Measurements from ENCODE around the gene LRRC8E. TPM values are rescaled to one million over a fixed set of nuclear protein-coding genes. Genes with fewer than 3 reads are reported as not detected.

LRRC8E gene
- total and polyA plus RNA-seq, 10 of the 15 experiments (the other 5 are each of a cell fraction or from before 2014, with no cell fraction given), result 0.04 to 0.32 (median 0.25) TPM; not detected in 7

- Histone ChIP-seq H3K36me3 (ENCODE audit: control insufficient read depth in 2 of 2, insufficient read depth in 2 of 2, low read length in 1 of 2) (no peaks in the 10 kb centered on the region), H3K9me3 (replicated peaks; ENCODE audit: control insufficient read depth, insufficient read depth, low read length) (no peaks in the 10 kb centered on the region), H3K4me2 (ENCODE audit: control insufficient read depth, insufficient read depth) (no peak overlapping the region), H3K27me3 (replicated peaks in 1 of 2; ENCODE audit: control insufficient read depth in 2 of 2, insufficient read depth in 2 of 2, low read length in 1 of 2) (no peaks in the 10 kb centered on the region), H2AFZ (ENCODE audit: control insufficient read depth, low read depth, low read length) (no peak overlapping the region), H3K9ac (ENCODE audit: control insufficient read depth, insufficient read depth, low read length) (no peak overlapping the region), H4K20me1 (ENCODE audit: control insufficient read depth, insufficient read depth) (no peaks in the 10 kb centered on the region), H3K27ac (ENCODE audit: control insufficient read depth, insufficient read depth) (no peak overlapping the region), H3K4me3 (no peak overlapping the region), H3K4me1 (ENCODE audit: control insufficient read depth, insufficient read depth, low read length) (no peaks in the 10 kb centered on the region; the same call in 1 of the 2 replicates), H3K79me2 (ENCODE audit: control insufficient read depth, insufficient read depth, low read length) (no peaks in the 10 kb centered on the region)
- DNase-seq (ENCODE audit: low read depth, low spot score) (no peak), ATAC-seq (no peak), FAIRE-seq (no peak)
- 71% methylated on average over 26 of the region's 26 CpGs for WGBS (ENCODE audit: insufficient coverage, insufficient replicate concordance, low lambda C conversion rate, missing lambda C conversion rate)
- SMC1A ChIA-PET (ENCODE audit: uncharacterized antibody, unreplicated experiment), result no interaction called here
- intact Hi-C loops (cut with micrococcal nuclease; ENCODE audit: unreplicated experiment), result no loop called here
- TF ChIP-seq MEF2A (IDR thresholded peaks at IDR 0.05; ENCODE audit: insufficient read depth, low read depth, low read length), result no peak
- TF ChIP-seq KDM1A (IDR thresholded peaks at IDR 0.05; ENCODE audit: borderline replicate concordance), result no peak
- no peak for TF ChIP-seq SIN3A (IDR thresholded peaks at IDR 0.05; ENCODE audit: low read depth, low read length)
- no peak for TF ChIP-seq ESRRA (IDR thresholded peaks at IDR 0.05; ENCODE audit: low read length)
- TF ChIP-seq KAT2A (conservative IDR thresholded peaks at IDR 0.05; ENCODE audit: control insufficient read depth, low read depth, low read length), result no peak
- no peak for TF ChIP-seq RELB (IDR thresholded peaks at IDR 0.05; ENCODE audit: low read depth)
- TF ChIP-seq FOXK2 (IDR thresholded peaks at IDR 0.05), result no peak
- no peak for TF ChIP-seq CUX1 (IDR thresholded peaks at IDR 0.05; ENCODE audit: insufficient replicate concordance, low read depth, low read length)
- TF ChIP-seq JUNB (IDR thresholded peaks at IDR 0.05), result no peak
- no peak for TF ChIP-seq E2F4 (IDR thresholded peaks at IDR 0.05; ENCODE audit: low read depth, low read length)
- no peak for TF ChIP-seq ATF2 (IDR thresholded peaks at IDR 0.05; ENCODE audit: low read length)
- no peak for TF ChIP-seq HDAC6 (IDR thresholded peaks at IDR 0.05; ENCODE audit: unreplicated experiment)
- RAD21 ChIA-PET (ENCODE audit: unreplicated experiment), result no interaction called here
- CTCF ChIA-PET, result interaction anchor here (2.5 kb wide), 1 partner anchor 13 kb away, joined by 12 read pairs; no protein-coding TSS in a partner anchor
- in situ Hi-C loops (cut with MboI), result no loop called here
- POLR2A ChIA-PET, result no interaction called here
- BruUV-seq (replicated peaks), result no TSS peak
Measured at GRCh38 chr19:7855426-7856108, 32.7 kb upstream of the LRRC8E start.
